ENCODE measurements around the gene ADGRV1.

Gene ADGRV1

DNA sequence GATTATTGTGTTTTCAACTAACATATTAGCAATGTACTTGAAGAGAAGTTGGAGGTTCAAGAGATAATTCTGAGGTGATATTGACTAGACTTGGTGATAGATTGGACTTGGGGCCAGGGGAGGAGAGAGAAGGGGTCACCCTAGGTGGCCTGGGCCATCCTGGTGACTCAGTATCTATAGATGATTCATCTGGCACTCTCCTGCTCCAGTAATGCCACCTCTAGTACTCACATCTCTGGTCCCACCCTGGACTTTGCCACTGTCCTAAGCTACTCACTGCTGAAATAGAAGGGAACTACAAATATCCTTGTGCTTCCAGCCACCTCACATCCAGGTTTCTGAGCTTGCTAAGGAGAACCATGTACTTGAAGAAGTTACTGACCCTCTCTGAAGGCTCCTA is 574.6 kb downstream of the ADGRV1 start:
- DNase-seq (ENCODE audit: low read depth, low spot score): no peak

DNA sequence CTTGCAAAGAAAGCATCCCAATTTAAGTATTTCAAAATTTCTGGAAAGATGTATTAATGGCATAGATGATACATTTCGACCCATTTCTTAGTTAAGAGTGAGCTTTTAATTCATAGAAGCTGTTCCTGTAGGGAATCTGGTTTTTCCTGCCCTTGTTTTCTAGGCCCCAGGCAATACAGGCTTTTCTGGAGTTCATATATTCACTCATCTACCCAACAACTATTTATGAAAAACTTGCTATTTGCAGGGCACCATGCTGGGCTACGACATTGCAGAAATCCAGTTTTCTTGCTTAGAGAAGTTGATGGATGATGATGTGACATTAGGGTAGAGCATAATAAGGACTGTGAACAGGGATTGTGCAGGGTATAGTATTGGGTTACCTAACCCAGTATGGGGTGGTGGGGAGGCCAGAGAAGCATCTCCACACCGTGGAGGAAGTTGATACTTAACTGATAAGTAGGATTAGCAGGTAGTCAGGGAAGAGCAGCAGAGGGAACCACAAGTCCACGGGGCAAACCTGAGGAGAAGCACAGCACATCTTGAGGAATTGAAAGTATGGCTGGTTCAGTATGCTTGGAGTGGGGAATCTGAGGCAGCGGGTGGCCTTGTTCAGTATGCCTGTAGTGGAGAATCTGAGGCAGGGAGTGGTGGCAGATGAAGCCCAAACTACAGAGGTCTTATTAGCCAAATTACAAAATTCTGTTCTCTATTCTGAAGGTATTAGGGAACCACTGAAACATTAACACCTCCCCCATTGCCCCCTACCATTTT is 577.1 kb downstream of the ADGRV1 start:
- no peak for DNase-seq (ENCODE audit: low read depth, low spot score)

DNA sequence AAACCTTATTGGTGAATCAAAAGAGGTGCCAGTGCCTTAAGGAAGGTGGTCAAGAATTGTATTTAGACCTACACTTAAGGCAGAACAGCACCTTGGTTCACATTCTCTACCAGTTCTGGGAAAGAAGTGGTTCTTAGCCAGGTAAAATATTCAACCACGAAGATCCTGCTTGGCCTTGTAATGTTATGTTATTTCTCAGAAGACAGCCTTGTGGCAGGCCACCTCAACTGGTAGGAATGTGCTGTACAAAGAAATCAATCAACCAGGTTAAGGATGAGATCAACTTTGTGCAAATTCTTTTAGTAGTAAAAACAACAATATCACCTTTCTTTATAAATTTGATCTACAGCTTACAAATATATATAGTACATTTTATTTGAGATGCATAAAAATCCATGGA is 577.7 kb downstream of the ADGRV1 start:
- no peak for DNase-seq (ENCODE audit: low read depth, low spot score)

GRCh38 chr5:91137647-91138046 is 579.0 kb downstream of the ADGRV1 start:
- no peak for DNase-seq (ENCODE audit: low read depth, low spot score)

DNA sequence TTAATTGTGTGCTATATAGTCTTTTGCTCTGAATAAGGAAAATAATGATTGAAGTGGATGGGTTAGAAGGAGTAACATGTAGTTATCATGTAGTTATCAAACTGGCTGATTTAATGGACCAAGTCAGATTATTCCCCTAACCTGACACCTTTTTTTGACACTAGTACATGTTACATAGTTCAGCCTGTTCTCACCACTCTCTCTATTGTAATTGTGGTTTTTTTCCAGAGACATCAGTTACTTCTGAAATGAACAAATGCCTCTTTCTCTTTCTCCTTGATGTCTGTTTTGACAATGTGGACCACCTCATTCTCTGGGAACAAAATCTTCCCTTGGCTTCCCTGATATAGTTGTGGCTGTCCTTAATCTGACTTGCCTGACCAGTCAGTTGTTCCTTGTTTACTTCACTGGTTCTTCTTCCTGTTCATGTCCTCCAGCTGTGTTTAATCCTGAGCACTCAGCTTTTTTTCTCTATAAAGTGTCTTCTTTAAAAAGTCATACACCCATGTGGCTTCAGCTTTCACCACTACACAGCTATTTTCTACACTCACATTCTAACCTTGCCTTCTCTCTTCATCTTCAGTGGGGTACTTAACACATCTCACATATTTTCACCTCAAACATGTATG is 581.1 kb downstream of the ADGRV1 start:
- DNase-seq (ENCODE audit: low read depth, low spot score): no peak

DNA sequence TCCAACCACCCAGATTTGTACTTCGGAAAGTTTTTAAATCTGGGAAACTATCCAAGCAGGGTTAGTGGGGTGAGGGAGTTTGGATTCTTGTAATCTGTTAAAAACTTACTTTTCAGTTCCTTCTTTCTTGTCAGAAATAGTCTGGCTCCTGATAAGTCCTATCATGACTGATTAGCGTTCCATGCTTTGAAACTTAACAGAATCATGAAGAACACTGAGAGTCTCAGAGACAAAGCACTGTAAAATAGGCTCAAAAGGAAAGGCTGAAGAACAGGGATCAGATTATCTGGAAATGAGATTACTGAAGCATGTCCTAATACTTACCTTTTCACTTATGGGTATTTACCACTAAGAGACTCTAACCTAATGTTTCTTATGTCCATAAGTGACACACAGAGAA is 582.1 kb downstream of the ADGRV1 start:
- no peak for DNase-seq (ENCODE audit: low read depth, low spot score)

DNA sequence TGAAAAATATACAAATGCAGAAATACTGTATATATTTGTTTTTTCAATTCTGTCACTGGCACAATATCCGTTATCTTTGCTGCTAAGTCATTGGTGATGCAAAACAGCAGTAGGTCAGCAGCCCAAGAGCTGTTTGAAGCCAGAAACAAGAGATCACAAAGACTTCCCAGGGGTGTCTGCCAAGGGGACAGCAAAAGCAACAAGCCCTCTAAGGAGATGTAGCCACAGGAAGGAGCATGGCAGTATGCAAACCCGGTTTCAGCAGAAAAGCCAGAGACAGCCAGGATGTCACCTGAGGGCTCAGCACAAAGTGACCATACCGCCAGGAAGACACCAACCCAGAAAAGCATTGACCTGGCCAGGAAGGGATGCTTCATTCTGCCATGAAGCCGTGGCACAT is 583.0 kb downstream of the ADGRV1 start:
- DNase-seq (ENCODE audit: low read depth, low spot score): no peak

- DNase-seq (ENCODE audit: low read depth, low spot score): no peak
Observed at GRCh38 chr5:91142386-91142785, 583.8 kb downstream of the ADGRV1 start.

- DNase-seq (ENCODE audit: low read depth, low spot score): no peak
Observed at GRCh38 chr5:91142819-91143218, 584.2 kb downstream of the ADGRV1 start.

DNA sequence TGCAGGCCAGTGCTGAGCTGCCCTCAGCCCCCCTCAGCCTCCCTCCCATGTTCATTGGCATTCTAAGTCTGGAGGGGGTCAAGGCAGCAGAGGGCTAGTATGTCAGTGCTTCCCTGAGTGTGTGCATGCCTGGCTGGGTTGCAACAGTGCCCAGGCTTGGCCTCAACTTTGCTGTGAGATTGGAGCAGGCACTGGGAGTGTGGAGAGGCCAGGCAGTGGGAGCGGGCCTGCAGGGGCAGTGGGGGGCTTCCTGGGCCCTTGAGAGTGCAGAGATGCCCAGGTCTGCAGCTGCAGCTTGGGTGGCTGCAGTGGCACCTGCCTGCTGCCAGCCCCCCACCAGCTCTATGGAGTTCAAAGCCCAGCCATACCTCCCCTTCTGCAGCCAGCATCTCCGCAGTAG is 585.2 kb downstream of the ADGRV1 start:
- no peak for DNase-seq (ENCODE audit: low read depth, low spot score)

GRCh38 chr5:91144491-91145332 is 586.1 kb downstream of the ADGRV1 start:
- DNase-seq (ENCODE audit: low read depth, low spot score): no peak

- no peak for DNase-seq (ENCODE audit: low read depth, low spot score)
Observed at GRCh38 chr5:91145333-91145620, 586.7 kb downstream of the ADGRV1 start.

- no peak for DNase-seq (ENCODE audit: low read depth, low spot score)
Observed at GRCh38 chr5:91146230-91146629, 587.6 kb downstream of the ADGRV1 start.

DNA sequence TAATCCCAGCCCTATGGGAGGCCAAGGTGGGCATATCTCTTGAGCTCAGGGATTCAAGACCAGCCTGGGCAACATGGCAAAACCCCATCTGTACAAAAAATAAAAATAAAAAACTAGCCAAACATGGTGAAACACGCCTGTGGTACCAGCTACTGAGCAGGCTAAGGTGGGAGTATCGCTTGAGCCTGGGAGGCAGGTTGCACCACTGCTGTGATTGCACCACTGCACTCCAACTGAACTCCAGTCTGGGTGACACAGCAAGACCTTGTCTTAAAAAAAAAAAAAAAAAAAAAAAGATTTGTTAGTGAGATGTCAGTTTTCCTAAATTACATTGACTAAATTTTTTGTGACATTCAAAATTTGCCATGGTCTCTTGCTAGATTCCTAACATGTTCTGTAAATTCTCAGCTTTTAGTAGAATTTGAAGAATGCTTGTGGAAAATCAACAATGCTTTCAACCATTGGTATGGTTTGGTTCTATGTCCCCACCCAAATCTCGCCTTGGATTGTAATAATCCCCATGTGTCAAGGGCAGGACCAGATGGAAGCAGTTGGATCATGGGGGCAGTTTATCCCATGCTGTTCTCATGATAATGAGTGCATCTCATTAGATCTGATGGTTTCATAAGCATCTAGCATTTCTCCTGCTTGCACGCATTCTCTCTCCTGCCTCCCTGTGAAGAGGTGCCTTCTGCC is 588.5 kb downstream of the ADGRV1 start:
- no peak for DNase-seq (ENCODE audit: low read depth, low spot score)

- no peak for DNase-seq (ENCODE audit: low read depth, low spot score)
Observed at GRCh38 chr5:91150234-91150633, 591.6 kb downstream of the ADGRV1 start.

GRCh38 chr5:91150636-91151035 is 592.0 kb downstream of the ADGRV1 start:
- no peak for DNase-seq (ENCODE audit: low read depth, low spot score)

GRCh38 chr5:91151947-91152346 is 593.4 kb downstream of the ADGRV1 start:
- DNase-seq (ENCODE audit: low read depth, low spot score): no peak

- no peak for DNase-seq (ENCODE audit: low read depth, low spot score)
Observed at GRCh38 chr5:91154338-91154737, 595.7 kb downstream of the ADGRV1 start.

- no peak for DNase-seq (ENCODE audit: low read depth, low spot score)
Observed at GRCh38 chr5:91155274-91155673, 596.7 kb downstream of the ADGRV1 start.

DNA sequence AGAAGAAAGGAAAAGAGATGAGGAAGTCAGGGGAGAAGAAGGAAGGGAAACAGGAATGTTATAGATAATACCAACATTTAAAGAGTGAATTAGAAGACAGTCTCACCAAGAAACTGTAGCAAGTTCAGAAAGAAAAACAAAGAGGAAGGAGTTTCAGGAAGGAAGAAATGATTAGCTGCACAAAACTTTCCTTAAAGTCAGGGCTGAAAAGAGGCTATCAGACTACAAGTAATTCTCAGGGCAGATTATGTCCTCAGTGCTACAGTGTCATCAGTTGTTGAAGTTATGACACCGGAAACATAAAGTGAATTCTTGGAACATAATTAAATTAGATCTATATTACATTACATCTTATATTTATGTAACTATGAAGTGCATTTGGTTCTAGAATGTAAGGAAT is 597.6 kb downstream of the ADGRV1 start:
- DNase-seq (ENCODE audit: low read depth, low spot score): no peak

GRCh38 chr5:91158011-91158410 is 599.4 kb downstream of the ADGRV1 start:
- DNase-seq (ENCODE audit: low read depth, low spot score): no peak

- DNase-seq (ENCODE audit: low read depth, low spot score): no peak
Observed at GRCh38 chr5:91159647-91160046, 601.0 kb downstream of the ADGRV1 start.
